Measurements from ENCODE around the gene TRAIP. TPM values are rescaled to one million over a fixed set of nuclear protein-coding genes. Genes with fewer than 3 reads are reported as not detected.
"Not testable (repeated sequence)": the region's sequence is repeated elsewhere in the genome, so short reads cannot be mapped to it uniquely, and the experiment has no call there.

The TRAIP gene, protein sequence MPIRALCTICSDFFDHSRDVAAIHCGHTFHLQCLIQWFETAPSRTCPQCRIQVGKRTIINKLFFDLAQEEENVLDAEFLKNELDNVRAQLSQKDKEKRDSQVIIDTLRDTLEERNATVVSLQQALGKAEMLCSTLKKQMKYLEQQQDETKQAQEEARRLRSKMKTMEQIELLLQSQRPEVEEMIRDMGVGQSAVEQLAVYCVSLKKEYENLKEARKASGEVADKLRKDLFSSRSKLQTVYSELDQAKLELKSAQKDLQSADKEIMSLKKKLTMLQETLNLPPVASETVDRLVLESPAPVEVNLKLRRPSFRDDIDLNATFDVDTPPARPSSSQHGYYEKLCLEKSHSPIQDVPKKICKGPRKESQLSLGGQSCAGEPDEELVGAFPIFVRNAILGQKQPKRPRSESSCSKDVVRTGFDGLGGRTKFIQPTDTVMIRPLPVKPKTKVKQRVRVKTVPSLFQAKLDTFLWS
- polyA plus RNA-seq = 7.4 TPM
- long read RNA-seq, donor 1, partial matches to known transcripts = 0 of 1 reads
- long read RNA-seq, donor 1, other reads (novel, unspliced or antisense) = 0 of 1 reads
- long read RNA-seq, donor 2, partial matches to known transcripts = 0 of 1 reads
- long read RNA-seq, donor 2, other reads (novel, unspliced or antisense) = 0 of 1 reads
- long read RNA-seq, donor 3 = 0 reads
- long read RNA-seq, donor 4 = 0 reads
- long read RNA-seq, donor 5 = 0 reads
- long read RNA-seq, donor 6 = 0 reads
- long read RNA-seq, donor 7 = 0 reads
- long read RNA-seq, donor 8, partial matches to known transcripts = 0 of 3 reads
- long read RNA-seq, donor 8, other reads (novel, unspliced or antisense) = 0 of 3 reads
- long read RNA-seq, donor 9, partial matches to known transcripts = 0 of 1 reads
- long read RNA-seq, donor 9, other reads (novel, unspliced or antisense) = 0 of 1 reads
- long read RNA-seq, donor 10, partial matches to known transcripts = 0 of 2 reads
- long read RNA-seq, donor 10, other reads (novel, unspliced or antisense) = 0 of 2 reads
- long read RNA-seq, donor 11, partial matches to known transcripts = 0 of 2 reads
- long read RNA-seq, donor 11, other reads (novel, unspliced or antisense) = 0 of 2 reads

- H3K4me1 ChIP-seq (ENCODE audit: control insufficient read depth, insufficient read depth, low read length) = peaks cover 8% of the 10 kb centered on the region
- no CpG with 5 or more reads among the region's 52 CpGs for WGBS (ENCODE audit: insufficient coverage, low lambda C conversion rate)
These were observed at the start of gene TRAIP for GRCh38 chr3:49856181-49857005. Gene TRAIP (minus strand): TSS chr3:49856564. CDS start chr3:49856453, 111 bp downstream.

GRCh38 chr3:49904448-49904847, 48.1 kb upstream of the TRAIP start:
- H3K36me3 ChIP-seq (ENCODE audit: control insufficient read depth, insufficient read depth, low read length); H3K27me3 ChIP-seq (ENCODE audit: control insufficient read depth, insufficient read depth, low read length); H3K4me3 ChIP-seq (ENCODE audit: low read length); DNase-seq: not testable (repeated sequence)
- H3K4me1 ChIP-seq (ENCODE audit: control insufficient read depth, insufficient read depth, low read length) = peaks cover 85% of the 10 kb centered on the region
- H3K27ac ChIP-seq (ENCODE audit: low read length) = peak overlapping the region; percentile 53
- no CpG with 5 or more reads among the region's 13 CpGs for WGBS (ENCODE audit: insufficient coverage, low lambda C conversion rate)
- H3K9me3 ChIP-seq (ENCODE audit: control insufficient read depth, low read depth, low read length) = peaks cover 12% of the 10 kb centered on the region

More at GRCh38 chr3:49856181-49857005, at the start of gene TRAIP:
- Histone ChIP-seq H3K4me3 (ENCODE audit: low read length) (peak within 1 kb of the TSS; percentile 73), H3K9me3 (ENCODE audit: control insufficient read depth, low read depth, low read length) (no peaks in the 10 kb centered on the region), H3K36me3 (ENCODE audit: control insufficient read depth, insufficient read depth, low read length) (no peaks in the 10 kb centered on the region), H3K27me3 (ENCODE audit: control insufficient read depth, insufficient read depth, low read length) (no peaks in the 10 kb centered on the region), H3K27ac (ENCODE audit: low read length) (peak within 1 kb of the TSS; percentile 69)
- DNase-seq = peak; percentile 95 to 96

GRCh38 chr3:49903451-49904424, 47.4 kb upstream of the TRAIP start, which contains the start of gene MST1R:
Gene MST1R (minus strand): TSS chr3:49903873. CDS start chr3:49903609, 264 bp downstream.
- Histone ChIP-seq H3K9me3 (ENCODE audit: control insufficient read depth, low read depth, low read length) (peaks cover 12% of the 10 kb centered on the region), H3K27ac (ENCODE audit: low read length) (peak within 1 kb of the TSS; percentile 76), H3K4me3 (ENCODE audit: low read length) (peak within 1 kb of the TSS; percentile 62), H3K27me3 (ENCODE audit: control insufficient read depth, insufficient read depth, low read length) (no peaks in the 10 kb centered on the region), H3K36me3 (ENCODE audit: control insufficient read depth, insufficient read depth, low read length) (peaks cover 3% of the 10 kb centered on the region), H3K4me1 (ENCODE audit: control insufficient read depth, insufficient read depth, low read length) (peaks cover 82% of the 10 kb centered on the region)
- no CpG with 5 or more reads among the region's 65 CpGs for WGBS (ENCODE audit: insufficient coverage, low lambda C conversion rate)
- DNase-seq = peak; percentile 90 to 95

- no peaks in the 10 kb centered on the region for H3K27me3 ChIP-seq (ENCODE audit: control insufficient read depth, insufficient read depth, low read length)
- peak overlapping the region; percentile 76 for H3K27ac ChIP-seq (ENCODE audit: low read length)
- peaks cover 12% of the 10 kb centered on the region for H3K9me3 ChIP-seq (ENCODE audit: control insufficient read depth, low read depth, low read length)
- WGBS (ENCODE audit: insufficient coverage, low lambda C conversion rate) = no CpG with 5 or more reads among the region's 44 CpGs
- DNase-seq = peak in 1 of 2 donors; percentile 9
- peaks cover 11% of the 10 kb centered on the region for H3K36me3 ChIP-seq (ENCODE audit: control insufficient read depth, insufficient read depth, low read length)
- peak overlapping the region; percentile 62 for H3K4me3 ChIP-seq (ENCODE audit: low read length)
- H3K4me1 ChIP-seq (ENCODE audit: control insufficient read depth, insufficient read depth, low read length) = peaks cover 72% of the 10 kb centered on the region
These were observed 46.4 kb upstream of the TRAIP start for GRCh38 chr3:49902511-49903345.

DNA sequence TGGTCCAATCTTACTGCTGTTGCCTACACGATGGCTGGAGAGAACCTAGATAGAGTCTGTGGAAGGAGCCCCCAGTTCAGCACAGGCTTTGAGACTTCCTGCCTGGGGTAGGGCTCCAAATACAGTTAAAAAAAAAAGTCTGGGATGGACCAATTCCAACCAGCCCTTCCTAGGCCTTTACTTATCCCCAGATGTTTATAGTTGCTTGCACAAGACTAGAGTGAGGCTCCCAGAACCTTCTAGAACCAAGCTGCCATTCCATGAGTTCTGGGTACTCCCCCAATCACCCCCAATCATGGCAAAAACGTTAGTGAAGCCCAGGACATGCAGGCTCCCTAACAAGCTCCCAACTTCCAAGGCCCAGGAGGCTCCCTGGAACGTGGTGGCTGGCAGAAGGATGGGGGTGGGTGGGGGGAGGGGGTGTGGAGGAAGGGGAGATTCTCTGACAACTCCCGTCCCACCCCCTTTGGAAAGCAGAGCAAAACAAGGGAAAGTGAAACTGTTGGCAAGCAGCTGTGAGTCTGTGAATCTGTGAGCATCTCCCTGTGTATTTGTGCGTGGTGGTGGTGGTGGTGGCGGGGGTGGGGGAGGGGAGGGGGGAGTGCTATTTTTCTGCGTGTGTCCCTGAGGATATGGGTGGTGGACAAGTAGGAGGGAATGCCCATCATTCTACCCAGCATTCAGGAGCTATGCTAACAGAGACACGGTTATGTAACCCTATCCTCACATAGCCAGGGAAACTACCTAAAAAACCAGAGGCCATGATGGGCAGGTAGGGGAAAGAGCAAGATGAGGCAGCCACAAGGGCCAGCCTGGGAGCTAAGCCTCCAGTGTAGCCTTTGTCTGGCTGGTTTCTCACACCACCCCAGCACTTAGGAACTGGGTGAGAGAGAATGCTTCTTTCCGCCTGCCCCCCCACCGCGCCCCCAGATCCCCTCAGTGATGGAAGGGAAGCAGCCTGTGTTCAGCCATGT, 45.3 kb upstream of the TRAIP start:
- no peaks in the 10 kb centered on the region for H3K27me3 ChIP-seq (ENCODE audit: control insufficient read depth, insufficient read depth, low read length)
- peaks cover 12% of the 10 kb centered on the region for H3K9me3 ChIP-seq (ENCODE audit: control insufficient read depth, low read depth, low read length)
- H3K4me3 ChIP-seq (ENCODE audit: low read length) = peak overlapping the region; percentile 9
- peaks cover 21% of the 10 kb centered on the region for H3K36me3 ChIP-seq (ENCODE audit: control insufficient read depth, insufficient read depth, low read length)
- peak; percentile 15 to 46 for DNase-seq
- WGBS (ENCODE audit: insufficient coverage, low lambda C conversion rate) = no CpG with 5 or more reads among the region's 11 CpGs
- H3K27ac ChIP-seq (ENCODE audit: low read length) = peak overlapping the region; percentile 86
- H3K4me1 ChIP-seq (ENCODE audit: control insufficient read depth, insufficient read depth, low read length) = peaks cover 63% of the 10 kb centered on the region

GRCh38 chr3:49900491-49901153, 44.3 kb upstream of the TRAIP start:
- peaks cover 12% of the 10 kb centered on the region for H3K9me3 ChIP-seq (ENCODE audit: control insufficient read depth, low read depth, low read length)
- no peaks in the 10 kb centered on the region for H3K27me3 ChIP-seq (ENCODE audit: control insufficient read depth, insufficient read depth, low read length)
- H3K36me3 ChIP-seq (ENCODE audit: control insufficient read depth, insufficient read depth, low read length) = peaks cover 31% of the 10 kb centered on the region
- peaks cover 54% of the 10 kb centered on the region for H3K4me1 ChIP-seq (ENCODE audit: control insufficient read depth, insufficient read depth, low read length)
- DNase-seq = peak; percentile 78 to 93
- H3K4me3 ChIP-seq (ENCODE audit: low read length) = peak overlapping the region; percentile 9
- peak overlapping the region; percentile 86 for H3K27ac ChIP-seq (ENCODE audit: low read length)
- WGBS (ENCODE audit: insufficient coverage, low lambda C conversion rate) = no CpG with 5 or more reads among the region's 8 CpGs

DNA sequence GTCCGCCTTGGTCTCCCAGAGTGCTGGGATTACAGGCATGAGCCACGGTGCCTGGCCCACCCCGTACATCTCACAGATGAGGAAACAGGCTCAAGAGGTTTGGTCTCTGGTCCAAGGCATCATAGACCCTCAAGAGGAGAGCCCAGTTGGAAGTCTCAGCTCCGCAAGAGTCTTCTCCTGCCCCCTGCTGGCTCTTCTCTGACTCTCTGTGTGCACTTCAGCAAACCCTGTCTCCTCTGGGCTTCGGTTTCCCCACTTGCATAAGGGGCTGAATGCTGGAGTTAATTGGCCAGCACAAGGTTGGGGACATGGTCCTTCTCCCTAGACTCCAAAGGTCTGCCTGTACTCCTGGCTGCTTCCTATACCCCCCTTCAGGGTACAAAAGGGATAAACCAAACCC, 43.5 kb upstream of the TRAIP start:
- peaks cover 37% of the 10 kb centered on the region for H3K36me3 ChIP-seq (ENCODE audit: control insufficient read depth, insufficient read depth, low read length)
- H3K4me3 ChIP-seq (ENCODE audit: low read length) = no peak overlapping the region

More for the DNA sequence above, 43.5 kb upstream of the TRAIP start:
- Histone ChIP-seq H3K27ac (ENCODE audit: low read length) (peak overlapping the region; percentile 86), H3K27me3 (ENCODE audit: control insufficient read depth, insufficient read depth, low read length) (no peaks in the 10 kb centered on the region), H3K9me3 (ENCODE audit: control insufficient read depth, low read depth, low read length) (peaks cover 12% of the 10 kb centered on the region), H3K4me1 (ENCODE audit: control insufficient read depth, insufficient read depth, low read length) (peaks cover 47% of the 10 kb centered on the region)
- no CpG with 5 or more reads among the region's 5 CpGs for WGBS (ENCODE audit: insufficient coverage, low lambda C conversion rate)
- peak; percentile 26 to 48 for DNase-seq

Measured in large intestine (tissue), 12 donors.